RWPE2 (cell line): ENCODE measurements around the gene ZNF862.

Experiments used
- ATAC-seq: fragments of 200-7000 bp; cut with Tn5 transposase; 3 replicates; pipeline ENCODE4 v1.9.1; 2021; ENCODE audit warnings: low read depth
- DNase-seq: peaks from one replicate; pipeline ENCODE4 v3.0.0-alpha.2; 2020; ENCODE audit warnings: low spot score
- H3K27ac ChIP-seq: fragments of 450-650 bp; 2 replicates; pipeline ENCODE4 v1.5.1; 2017; ENCODE audit warnings: mild to moderate bottlenecking; ENCODE audit not compliant: poor library complexity, severe bottlenecking
- H3K27me3 ChIP-seq: fragments of 250-450 bp; sonication (Bioruptor Pico); 2 replicates; pipeline ENCODE4 v1.5.1; 2021; ENCODE audit warnings: mild to moderate bottlenecking, moderate library complexity; ENCODE audit not compliant: insufficient read depth, poor library complexity, severe bottlenecking
- H3K36me3 ChIP-seq: fragments of 250-450 bp; sonication (Bioruptor Pico); 2 replicates; pipeline ENCODE4 v1.5.1; 2020; ENCODE audit warnings: low read depth, mild to moderate bottlenecking, moderate library complexity
- H3K4me1 ChIP-seq: fragments of 250-450 bp; sonication (Bioruptor Pico); 2 replicates; pipeline ENCODE4 v1.5.1; 2021; ENCODE audit warnings: mild to moderate bottlenecking, moderate library complexity; ENCODE audit not compliant: insufficient read depth, poor library complexity, severe bottlenecking
- H3K4me3 ChIP-seq: fragments of 250-450 bp; sonication (Bioruptor Pico); 2 replicates; pipeline ENCODE4 v1.5.1; 2021; ENCODE audit warnings: mild to moderate bottlenecking, moderate library complexity; ENCODE audit not compliant: severe bottlenecking
- H3K9me3 ChIP-seq: fragments of 250-450 bp; sonication (Bioruptor Pico); 2 replicates; pipeline ENCODE4 v1.5.1; 2021; ENCODE audit warnings: mild to moderate bottlenecking, moderate library complexity; ENCODE audit not compliant: severe bottlenecking
- TF ChIP-seq, protein P1 (sequence below): fragments of 450-650 bp; IDR thresholded peaks from one replicate; pipeline ENCODE4 v1.5.1; 2017; ENCODE audit warnings: mild to moderate bottlenecking, moderate library complexity; ENCODE audit not compliant: poor library complexity, severe bottlenecking

ZNF862 gene

GRCh38 chr7:149843566-149843965 lies 5.4 kb downstream of the ZNF862 start:
- peaks cover 5% of the 10 kb centered on the region for H3K4me1 ChIP-seq
- TF ChIP-seq, protein P1, sequence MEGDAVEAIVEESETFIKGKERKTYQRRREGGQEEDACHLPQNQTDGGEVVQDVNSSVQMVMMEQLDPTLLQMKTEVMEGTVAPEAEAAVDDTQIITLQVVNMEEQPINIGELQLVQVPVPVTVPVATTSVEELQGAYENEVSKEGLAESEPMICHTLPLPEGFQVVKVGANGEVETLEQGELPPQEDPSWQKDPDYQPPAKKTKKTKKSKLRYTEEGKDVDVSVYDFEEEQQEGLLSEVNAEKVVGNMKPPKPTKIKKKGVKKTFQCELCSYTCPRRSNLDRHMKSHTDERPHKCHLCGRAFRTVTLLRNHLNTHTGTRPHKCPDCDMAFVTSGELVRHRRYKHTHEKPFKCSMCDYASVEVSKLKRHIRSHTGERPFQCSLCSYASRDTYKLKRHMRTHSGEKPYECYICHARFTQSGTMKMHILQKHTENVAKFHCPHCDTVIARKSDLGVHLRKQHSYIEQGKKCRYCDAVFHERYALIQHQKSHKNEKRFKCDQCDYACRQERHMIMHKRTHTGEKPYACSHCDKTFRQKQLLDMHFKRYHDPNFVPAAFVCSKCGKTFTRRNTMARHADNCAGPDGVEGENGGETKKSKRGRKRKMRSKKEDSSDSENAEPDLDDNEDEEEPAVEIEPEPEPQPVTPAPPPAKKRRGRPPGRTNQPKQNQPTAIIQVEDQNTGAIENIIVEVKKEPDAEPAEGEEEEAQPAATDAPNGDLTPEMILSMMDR: no peak
- no peaks in the 10 kb centered on the region for H3K27me3 ChIP-seq
- H3K27ac ChIP-seq: no peak overlapping the region
- DNase-seq (no peak), ATAC-seq (no peak)
- H3K4me3 ChIP-seq: no peak overlapping the region
- H3K36me3 ChIP-seq: no peaks in the 10 kb centered on the region
- H3K9me3 ChIP-seq: no peaks in the 10 kb centered on the region

DNA sequence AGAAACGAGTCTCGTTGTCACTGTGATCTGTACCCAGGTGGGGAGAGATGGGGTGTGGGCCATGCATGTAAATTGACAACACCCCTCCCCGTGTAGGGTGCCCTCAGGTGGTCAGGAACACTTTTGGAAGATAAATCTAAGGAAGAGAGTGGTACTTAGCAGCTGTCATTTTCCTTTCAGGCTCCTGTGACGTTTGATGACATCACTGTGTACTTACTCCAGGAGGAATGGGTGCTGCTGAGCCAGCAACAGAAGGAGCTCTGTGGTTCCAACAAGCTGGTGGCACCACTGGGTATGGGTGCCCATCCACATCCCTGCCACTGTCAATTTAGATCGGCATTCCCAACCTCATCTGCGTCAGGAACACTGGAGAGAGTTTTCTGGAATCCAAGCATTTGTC lies 6.3 kb downstream of the ZNF862 start:
- Histone ChIP-seq H3K36me3 (no peaks in the 10 kb centered on the region), H3K4me1 (peaks cover 2% of the 10 kb centered on the region), H3K4me3 (no peak overlapping the region), H3K27me3 (no peaks in the 10 kb centered on the region), H3K9me3 (no peaks in the 10 kb centered on the region), H3K27ac (no peak overlapping the region)
- DNase-seq (no peak), ATAC-seq (no peak)
- TF ChIP-seq, protein P1: no peak

- no peak overlapping the region for H3K27ac ChIP-seq
- H3K4me3 ChIP-seq: no peak overlapping the region
- no peaks in the 10 kb centered on the region for H3K36me3 ChIP-seq
- DNase-seq (no peak), ATAC-seq (no peak)
- no peaks in the 10 kb centered on the region for H3K27me3 ChIP-seq
- TF ChIP-seq, protein P1: no peak
- no peaks in the 10 kb centered on the region for H3K4me1 ChIP-seq
- H3K9me3 ChIP-seq: no peaks in the 10 kb centered on the region
Measured at GRCh38 chr7:149845257-149845980, 7.2 kb downstream of the ZNF862 start.

DNA sequence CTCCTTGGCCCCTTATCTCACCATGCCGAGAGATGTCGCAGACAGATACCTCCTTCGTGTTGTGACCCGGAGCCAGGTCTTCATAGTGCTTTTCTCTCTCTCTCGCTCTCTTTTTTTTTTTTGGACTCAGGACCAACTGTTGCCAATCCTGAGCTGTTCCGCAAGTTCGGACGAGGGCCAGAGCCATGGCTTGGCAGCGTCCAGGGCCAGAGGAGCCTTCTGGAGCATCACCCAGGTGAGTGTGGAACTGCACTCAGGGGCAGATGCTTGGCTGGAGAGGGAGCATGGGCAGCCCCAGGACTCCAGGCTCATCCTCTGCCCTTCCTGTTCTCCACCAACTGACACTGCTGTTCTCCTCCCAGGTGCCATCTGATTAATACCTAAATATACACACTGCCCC lies 7.8 kb downstream of the ZNF862 start:
- H3K4me1 ChIP-seq: no peaks in the 10 kb centered on the region
- H3K9me3 ChIP-seq: no peaks in the 10 kb centered on the region
- H3K36me3 ChIP-seq: no peaks in the 10 kb centered on the region
- TF ChIP-seq, protein P1: no peak
- no peak overlapping the region for H3K27ac ChIP-seq
- no peak overlapping the region for H3K4me3 ChIP-seq
- H3K27me3 ChIP-seq: no peaks in the 10 kb centered on the region
- ATAC-seq (no peak), DNase-seq (no peak)

DNA sequence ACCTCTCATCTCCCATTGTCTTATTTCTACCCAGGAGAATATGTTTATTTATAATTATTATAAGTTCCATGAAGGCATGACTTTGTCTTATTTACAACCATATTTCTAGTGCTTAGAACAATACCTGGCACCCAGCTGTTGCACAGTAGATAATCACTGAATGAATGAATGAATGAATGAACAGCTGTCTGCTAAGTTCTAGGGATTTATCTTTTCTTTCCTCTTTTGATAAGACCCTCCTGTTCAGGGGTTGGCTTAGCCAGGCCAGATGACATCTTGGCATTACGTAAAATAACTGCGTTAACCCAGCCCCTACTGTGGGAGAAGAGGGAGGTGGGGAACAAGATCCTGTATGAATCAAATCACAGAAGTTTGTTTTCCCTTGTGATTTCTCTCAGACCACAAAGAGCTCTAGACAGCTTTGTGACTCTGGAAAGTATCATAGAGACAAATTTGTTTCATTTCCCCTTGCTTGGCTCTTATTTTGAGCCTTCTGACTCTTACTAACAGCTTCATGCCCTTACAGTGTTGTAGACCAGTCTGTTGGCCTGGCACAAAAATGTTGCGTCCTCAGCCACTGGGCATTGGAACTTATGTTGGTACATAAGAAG lies 8.4 kb downstream of the ZNF862 start:
- H3K36me3 ChIP-seq: no peaks in the 10 kb centered on the region
- no peak overlapping the region for H3K27ac ChIP-seq
- H3K4me3 ChIP-seq: no peak overlapping the region
- H3K9me3 ChIP-seq: no peaks in the 10 kb centered on the region
- no peaks in the 10 kb centered on the region for H3K4me1 ChIP-seq
- ATAC-seq (no peak), DNase-seq (no peak)
- no peaks in the 10 kb centered on the region for H3K27me3 ChIP-seq
- TF ChIP-seq, protein P1: no peak
